ENCODE results near the gene HS2ST1.

- TF ChIP-seq CTCF (IDR thresholded peaks at IDR 0.05; ENCODE audit: low read depth, low read length, missing input control) (no peak), HNF4G (IDR thresholded peaks at IDR 0.05) (no peak), ATF3 (IDR thresholded peaks at IDR 0.05) (no peak), TAF1 (conservative IDR thresholded peaks at IDR 0.05) (no peak), RAD21 (IDR thresholded peaks at IDR 0.05) (no peak), REST (IDR thresholded peaks at IDR 0.05) (no peak), SP1 (IDR thresholded peaks at IDR 0.05) (no peak), GABPA (IDR thresholded peaks at IDR 0.05 in 1 of 2, conservative IDR thresholded peaks at IDR 0.05 in 1 of 2) (no peak), MAX (IDR thresholded peaks at IDR 0.05) (no peak), HNF4A (conservative IDR thresholded peaks at IDR 0.05) (no peak), JUND (IDR thresholded peaks at IDR 0.05) (no peak), EGR1 (IDR thresholded peaks at IDR 0.05; ENCODE audit: low read depth in 2 of 2) (no peak), YY1 (IDR thresholded peaks at IDR 0.05) (no peak)
These were observed 46.1 kb downstream of the HS2ST1 start for GRCh38 chr1:86960548-86960947.

Data from liver (tissue), 3 donors.